H1 (cell line): ENCODE data around the gene B9D1.

ENCODE experiments used
- NRF1 ChIP-seq: IDR thresholded peaks from 2 replicates; pipeline ENCODE4 v1.6.1; 2011; ENCODE audit warnings: mild to moderate bottlenecking, low read depth, low read length, improper control_type of control experiment
- POU5F1 ChIP-seq: IDR thresholded peaks from 2 replicates; pipeline ENCODE4 v1.6.1; 2011; ENCODE audit warnings: low read depth, mild to moderate bottlenecking, low read length, moderate library complexity
- TF ChIP-seq, protein P1 (sequence below): IDR thresholded peaks from 2 replicates; pipeline ENCODE4 v1.6.1; 2012; ENCODE audit warnings: inconsistent platforms

GRCh38 chr17:19370493-19370960 is 8.0 kb upstream of the B9D1 start:
- TF ChIP-seq NRF1 (no peak), POU5F1 (no peak)
- TF ChIP-seq, protein P1, sequence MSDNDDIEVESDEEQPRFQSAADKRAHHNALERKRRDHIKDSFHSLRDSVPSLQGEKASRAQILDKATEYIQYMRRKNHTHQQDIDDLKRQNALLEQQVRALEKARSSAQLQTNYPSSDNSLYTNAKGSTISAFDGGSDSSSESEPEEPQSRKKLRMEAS = no peak
